Lung (tissue), 12 donors: Measurements from ENCODE around the gene TEX48. TPM values are rescaled to one million over a fixed set of nuclear protein-coding genes. Genes with fewer than 3 reads are reported as not detected.

Source experiments
- ATAC-seq: fragments of 200-7000 bp; cut with Tn5 transposase; one replicate; pipeline ENCODE4 v1.9.1; 2020; ENCODE audit warnings: moderate number of reproducible peaks; ENCODE audit not compliant: insufficient read depth, low FRiP score
- DNase-seq, 3 donors: peaks; one replicate each; pipeline ENCODE4 v3.0.0-alpha.2; 2013 to 2017
- H3K27ac ChIP-seq, 2 donors: one replicate each; pipeline ENCODE4 v1.5.1; 2013; ENCODE audit warnings: mild to moderate bottlenecking in 2 of 2, moderate library complexity in 2 of 2, control low read depth in 1 of 2, inconsistent platforms in 1 of 2, low read depth in 1 of 2, low read length in 1 of 2
- H3K27me3 ChIP-seq, 3 donors: one replicate each; pipeline ENCODE4 v1.5.1; 2013; ENCODE audit warnings: low read length in 2 of 3; ENCODE audit not compliant: control insufficient read depth in 3 of 3, insufficient read depth in 3 of 3
- H3K36me3 ChIP-seq, 4 donors: one replicate each; pipeline ENCODE4 v1.5.1; 2013; ENCODE audit warnings: low read length in 4 of 4, mild to moderate bottlenecking in 1 of 4, moderate library complexity in 1 of 4; ENCODE audit not compliant: control insufficient read depth in 4 of 4, insufficient read depth in 4 of 4
- H3K4me1 ChIP-seq, 5 donors: one replicate each; pipeline ENCODE4 v1.5.1; 2013; ENCODE audit warnings: low read length in 5 of 5, mild to moderate bottlenecking in 2 of 5, moderate library complexity in 1 of 5; ENCODE audit not compliant: control insufficient read depth in 5 of 5, insufficient read depth in 5 of 5
- H3K4me3 ChIP-seq: one replicate; pipeline ENCODE4 v1.5.1; 2013; ENCODE audit warnings: mild to moderate bottlenecking, control low read depth, moderate library complexity
- H3K9ac ChIP-seq, 2 donors: one replicate each; pipeline ENCODE4 v1.5.1; 2013; ENCODE audit warnings: low read length in 2 of 2, control low read depth in 1 of 2; ENCODE audit not compliant: insufficient read depth in 1 of 2
- H3K9me3 ChIP-seq, 4 donors: one replicate each; pipeline ENCODE4 v1.5.1; 2013; ENCODE audit warnings: low read length in 3 of 4, mild to moderate bottlenecking in 1 of 4, moderate library complexity in 1 of 4; ENCODE audit not compliant: control insufficient read depth in 4 of 4, insufficient read depth in 3 of 4
- CTCF ChIP-seq: IDR thresholded peaks from 2 replicates; pipeline ENCODE4 v1.5.1; 2012; ENCODE audit warnings: mild to moderate bottlenecking; ENCODE audit errors: control extremely low read depth, extremely low read depth
- WGBS, 2 donors: extraction: QIAGEN DNeasy Blood & Tissue Kit; methylation state at CpG; one replicate each; pipeline ENCODE4 v1.1.7; 2013; 5-methylcytosine and 5-hydroxymethylcytosine counted together
- polyA plus RNA-seq, 2 donors: library from polyadenylated mRNA; stranded (reverse); fragments of 200-250 nt; gene quantifications; one replicate each; pipeline ENCODE4 v1.2.1, GENCODE V29; 2013
- total RNA-seq, 2 donors: library from RNA; depleted of rRNA in 1 of 2; stranded (reverse); fragments of >200 nt in 1 of 2; gene quantifications; one replicate each; pipeline ENCODE4 v1.2.1, GENCODE V29; 2014 to 2021
- donor health status: control.
- donor health status: control.
- donor health status: Bipolar disorder and iron deficiency.
- donor health status: healthy.
- donor health status: DM: yes; HTN: yes; CAD: no.

TEX48 gene
- total and polyA plus RNA-seq, 4 donors: not detected

GRCh38 chr9:114633438-114634089 lies 48.4 kb downstream of the TEX48 start:
- no peak overlapping the region for H3K4me3 ChIP-seq
- DNase-seq (no peak), ATAC-seq (no peak)
- peaks cover 0 to 2% (median 0%) of the 10 kb centered on the region in 4 donors for H3K9me3 ChIP-seq
- no peak overlapping the region for H3K9ac ChIP-seq
- no peaks in the 10 kb centered on the region for H3K4me1 ChIP-seq
- peaks cover 0 to 36% (median 29%) of the 10 kb centered on the region in 4 donors for H3K36me3 ChIP-seq
- 91 to 94% methylated on average over 11 of the region's 11 CpGs for WGBS, 2 donors
- no peaks in the 10 kb centered on the region for H3K27me3 ChIP-seq
- TF ChIP-seq CTCF: no peak
- no peak overlapping the region for H3K27ac ChIP-seq

GRCh38 chr9:114631166-114631565 lies 50.8 kb downstream of the TEX48 start:
- H3K36me3 ChIP-seq: peaks cover 0 to 50% (median 43%) of the 10 kb centered on the region in 4 donors
- H3K4me3 ChIP-seq: no peak overlapping the region
- no peak overlapping the region for H3K9ac ChIP-seq
- WGBS, 2 donors: 0 to 42% methylated on average over 2 of the region's 2 CpGs
- H3K9me3 ChIP-seq: peaks cover 0 to 3% (median 0%) of the 10 kb centered on the region in 4 donors
- no peak for TF ChIP-seq CTCF
- H3K27me3 ChIP-seq: no peaks in the 10 kb centered on the region
- ATAC-seq (no peak), DNase-seq (no peak)
- H3K4me1 ChIP-seq: no peaks in the 10 kb centered on the region
- no peak overlapping the region for H3K27ac ChIP-seq

GRCh38 chr9:114629563-114630090 lies 52.4 kb downstream of the TEX48 start:
- H3K27ac ChIP-seq: no peak overlapping the region
- H3K4me3 ChIP-seq: no peak overlapping the region
- 80 to 83% methylated on average over 7 of the region's 7 CpGs for WGBS, 2 donors
- no peaks in the 10 kb centered on the region for H3K4me1 ChIP-seq
- H3K27me3 ChIP-seq: no peaks in the 10 kb centered on the region
- ATAC-seq: no peak
- DNase-seq: no peak
- no peak for TF ChIP-seq CTCF
- peaks cover 0 to 3% (median 0%) of the 10 kb centered on the region in 4 donors for H3K9me3 ChIP-seq
- no peak overlapping the region for H3K9ac ChIP-seq
- peaks cover 0 to 48% (median 43%) of the 10 kb centered on the region in 4 donors for H3K36me3 ChIP-seq

GRCh38 chr9:114627553-114627952 lies 54.4 kb downstream of the TEX48 start:
- H3K4me1 ChIP-seq: no peaks in the 10 kb centered on the region
- H3K27me3 ChIP-seq: no peaks in the 10 kb centered on the region
- 97% methylated on average over 1 of the region's 1 CpG for whole genome bisulfite sequencing, 2 donors
- H3K9ac ChIP-seq: no peak overlapping the region
- ATAC-seq: no peak
- H3K4me3 ChIP-seq: no peak overlapping the region
- peaks cover 0 to 44% (median 30%) of the 10 kb centered on the region in 4 donors for H3K36me3 ChIP-seq
- H3K9me3 ChIP-seq: peaks cover 0 to 2% (median 0%) of the 10 kb centered on the region in 4 donors
- TF ChIP-seq CTCF: no peak
- no peak for DNase-seq
- no peak overlapping the region for H3K27ac ChIP-seq
